GM12878 (cell line): ENCODE data around the gene ZDHHC17. TPM values are rescaled to one million over a fixed set of nuclear protein-coding genes. Genes with fewer than 3 reads are reported as not detected.

Source experiments
- FOXM1 ChIP-seq: IDR thresholded peaks from 2 replicates; pipeline ENCODE4 v1.6.1; 2012; ENCODE audit warnings: low read depth, mild to moderate bottlenecking, inconsistent platforms, low read length, moderate library complexity
- MTA2 ChIP-seq: fragments of 450-650 bp; IDR thresholded peaks from 2 replicates; pipeline ENCODE4 v1.6.1; 2016; ENCODE audit warnings: low read depth, mild to moderate bottlenecking, moderate library complexity
- NFYA ChIP-seq: IDR thresholded peaks from 2 replicates; pipeline ENCODE4 v1.6.1; 2011; ENCODE audit warnings: low read depth, mild to moderate bottlenecking, low read length, improper control_type of control experiment, borderline replicate concordance
- ZNF687 ChIP-seq: fragments of 450-650 bp; IDR thresholded peaks from 2 replicates; pipeline ENCODE4 v1.6.1; 2017; ENCODE audit warnings: mild to moderate bottlenecking, moderate library complexity
- polyA plus RNA-seq, 11 experiments: library from polyadenylated mRNA; depleted of rRNA in 4 of 11; unstranded in 6 of 11; stranded (reverse) in 5 of 11; fragments of >200 nt; fragmentation: Nextera tagmentation in 4 of 11; fragmentation: Illumina TruSeq in 1 of 11; extraction: Ambion mirVana in 4 of 11; extraction: Trizol in 1 of 11; gene quantifications; 1 replicate in 1 of 11; 2 replicates in 10 of 11; pipeline versions ENCODE4 v1.2.1 to v1.2.3, GENCODE V29; 2011 to 2016; ENCODE audit warnings: inconsistent platforms in 2 of 11, missing spikeins in 2 of 11, low read depth in 1 of 11
- total RNA-seq, 4 experiments: library from RNA; depleted of rRNA in 3 of 4; stranded (reverse); fragments of >200 nt in 3 of 4; fragmentation: Illumina TruSeq in 1 of 4; extraction: Trizol in 1 of 4; gene quantifications; 2 replicates each; pipeline versions ENCODE4 v1.2.1 to v1.2.3, GENCODE V29; 2013 to 2021

ZDHHC17 gene
- total and polyA plus RNA-seq, 10 of the 15 experiments (the other 5 are each of a cell fraction or from before 2014, with no cell fraction given), result 4.3 to 50.0 (median 19.3) TPM

GRCh38 chr12:76901628-76902380 lies 137.9 kb downstream of the ZDHHC17 start (continued):
- no peak for TF ChIP-seq NFYA
- TF ChIP-seq FOXM1, result no peak
- no peak for TF ChIP-seq ZNF687
- no peak for TF ChIP-seq MTA2
- TF ChIP-seq, all 136 proteins: peak for 0

Other genes starting within 250 kb of the ZDHHC17 start
- gene OSBPL8, start 204.3 kb upstream of the ZDHHC17 start, total RNA-seq (2014; rRNA removed), result 21.9 and 28.6 TPM in 2 replicates
- gene OSBPL8, start 204.3 kb upstream of the ZDHHC17 start, total RNA-seq (2014; rRNA removed; fragmentation: Illumina TruSeq; extraction: Trizol), result 50.6 and 52.9 TPM in 2 replicates
- gene OSBPL8, start 204.3 kb upstream of the ZDHHC17 start, total RNA-seq (2021), result 55.0 and 58.0 TPM in 2 replicates
- 34.0 and 58.2 TPM in 2 replicates for gene OSBPL8, start 204.3 kb upstream of the ZDHHC17 start, polyA plus RNA-seq (2011; rRNA removed)
- 30.0 and 33.3 TPM in 2 replicates for gene OSBPL8, start 204.3 kb upstream of the ZDHHC17 start, polyA plus RNA-seq (2014; fragmentation: Illumina TruSeq; extraction: Trizol)
- gene OSBPL8, start 204.3 kb upstream of the ZDHHC17 start, polyA plus RNA-seq (2014; fragmentation: Nextera tagmentation; extraction: Ambion mirVana), result 10 to 100 TPM; 10.4 to 13.7 TPM
- 18.3 and 20.3 TPM in 2 replicates for gene OSBPL8, start 204.3 kb upstream of the ZDHHC17 start, polyA plus RNA-seq (2014; rRNA removed)
- gene OSBPL8, start 204.3 kb upstream of the ZDHHC17 start, polyA plus RNA-seq (2016; fragmentation: Nextera tagmentation; extraction: Ambion mirVana), result 10 to 100 TPM; 37.8 to 39.9 TPM
- 0.17 and 0.38 TPM in 2 replicates for gene CSRP2, start 114.9 kb downstream of the ZDHHC17 start, total RNA-seq (2014; rRNA removed)
- 0.23 and 0.27 TPM in 2 replicates for gene CSRP2, start 114.9 kb downstream of the ZDHHC17 start, total RNA-seq (2014; rRNA removed; fragmentation: Illumina TruSeq; extraction: Trizol)
- gene CSRP2, start 114.9 kb downstream of the ZDHHC17 start, total RNA-seq (2021), result 1.0 and 1.6 TPM in 2 replicates
- 1.2 and 1.3 TPM in 2 replicates for gene CSRP2, start 114.9 kb downstream of the ZDHHC17 start, polyA plus RNA-seq (2011; rRNA removed)
- gene CSRP2, start 114.9 kb downstream of the ZDHHC17 start, polyA plus RNA-seq (2014; fragmentation: Illumina TruSeq; extraction: Trizol), result 0.06 and 0.32 TPM in 2 replicates
- under 1 TPM; 0.47 to 0.69 TPM for gene CSRP2, start 114.9 kb downstream of the ZDHHC17 start, polyA plus RNA-seq (2014; fragmentation: Nextera tagmentation; extraction: Ambion mirVana)
- 0.08 TPM in 2 replicates for gene CSRP2, start 114.9 kb downstream of the ZDHHC17 start, polyA plus RNA-seq (2014; rRNA removed)
- gene CSRP2, start 114.9 kb downstream of the ZDHHC17 start, polyA plus RNA-seq (2016; fragmentation: Nextera tagmentation; extraction: Ambion mirVana), result under 1 TPM; 0.58 to 0.64 TPM